C4-2B (cell line): ENCODE data around the gene MRGPRF.

ENCODE experiments used
- H3K27ac ChIP-seq: fragments of 450-650 bp; 2 replicates; pipeline ENCODE4 v1.5.1; 2017
- CTCF ChIP-seq: fragments of 450-650 bp; conservative IDR thresholded peaks from 2 replicates; pipeline ENCODE4 v1.5.1; 2017; ENCODE audit warnings: mild to moderate bottlenecking
- ZFX ChIP-seq: fragments of 450-650 bp; IDR thresholded peaks from 2 replicates; pipeline ENCODE4 v1.6.1; 2017

Gene MRGPRF

GRCh38 chr11:68987211-68987610, 25.8 kb downstream of the MRGPRF start:
- no peak overlapping the region for H3K27ac ChIP-seq
- TF ChIP-seq ZFX (no peak), CTCF (no peak)

GRCh38 chr11:68983801-68984200, 29.2 kb downstream of the MRGPRF start:
- TF ChIP-seq CTCF (no peak), ZFX (no peak)

DNA sequence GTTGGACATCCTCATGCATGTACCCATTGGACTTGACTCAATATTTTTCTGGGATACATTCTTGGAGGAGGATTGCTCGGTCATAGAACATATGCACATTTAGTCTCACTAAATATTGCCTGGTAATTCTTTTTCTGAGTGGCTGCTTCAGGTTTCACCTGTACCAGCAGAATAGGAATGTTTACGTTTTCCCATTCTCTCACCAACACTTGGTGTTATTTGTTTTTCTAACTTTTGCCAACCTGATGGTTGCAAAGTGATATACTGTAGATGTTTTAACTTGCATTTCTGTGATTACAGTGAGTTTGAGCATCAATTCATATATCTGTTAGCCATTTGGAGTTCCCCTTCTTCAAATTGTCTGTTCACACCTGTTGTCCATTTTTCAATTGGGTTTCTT, 30.9 kb downstream of the MRGPRF start:
- no peak for TF ChIP-seq CTCF

More at GRCh38 chr11:68983801-68984200, 29.2 kb downstream of the MRGPRF start:
- H3K27ac ChIP-seq, result no peak overlapping the region

DNA sequence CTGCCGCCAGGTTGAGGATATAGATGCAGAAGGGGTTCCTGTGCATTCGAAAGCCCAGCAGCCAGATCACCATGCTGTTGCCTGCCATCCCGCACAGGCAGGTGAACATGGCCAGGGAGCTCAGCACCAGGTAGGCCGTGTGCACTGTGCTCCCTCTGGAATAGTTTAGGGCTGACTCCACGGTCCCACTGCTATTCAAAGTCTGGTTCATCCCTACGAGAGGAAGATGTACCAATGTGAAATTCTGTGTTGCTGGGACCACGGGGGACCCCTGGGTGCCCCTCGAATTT, 32.3 kb downstream of the MRGPRF start, which contains the start of gene MRGPRD:
TSS of gene MRGPRD (minus strand) at position 211 of the 290 bp plus-strand sequence. CDS start at position 211, 0 bp downstream.
- H3K27ac ChIP-seq, result no peak within 1 kb of the TSS

More for the DNA sequence above, 30.9 kb downstream of the MRGPRF start:
- H3K27ac ChIP-seq, result no peak overlapping the region

GRCh38 chr11:68979931-68980775, 32.9 kb downstream of the MRGPRF start:
- H3K27ac ChIP-seq, result no peak overlapping the region
- TF ChIP-seq CTCF (no peak), ZFX (no peak)

More for the DNA sequence above, 32.3 kb downstream of the MRGPRF start, which contains the start of gene MRGPRD:
- TF ChIP-seq ZFX, result no peak
- no peak for TF ChIP-seq CTCF

GRCh38 chr11:68978931-68979594, 34.0 kb downstream of the MRGPRF start:
- no peak overlapping the region for H3K27ac ChIP-seq
- no peak for TF ChIP-seq CTCF
- no peak for TF ChIP-seq ZFX

GRCh38 chr11:68978626-68978930, 34.5 kb downstream of the MRGPRF start:
- no peak for TF ChIP-seq CTCF
- TF ChIP-seq ZFX, result no peak

More at GRCh38 chr11:68978626-68978930, 34.5 kb downstream of the MRGPRF start:
- no peak overlapping the region for H3K27ac ChIP-seq
